SU-DHL-6 (cell line): Measurements from ENCODE around the gene ENOX2.

ENCODE experiments used
- CTCF ChIP-seq: fragments of 200-600 bp; sonication (generic); IDR thresholded peaks from one replicate; pipeline ENCODE4 v1.5.1; 2017; ENCODE audit warnings: antibody characterized with exemption, mild to moderate bottlenecking, low read length, moderate library complexity; ENCODE audit not compliant: insufficient read depth, poor library complexity, severe bottlenecking
- EZH2phosphoT487 ChIP-seq: fragments of 200-600 bp; sonication (generic), shearing (Covaris generic); conservative IDR thresholded peaks from 2 replicates; pipeline ENCODE4 v1.6.1; 2018; ENCODE audit warnings: mild to moderate bottlenecking, antibody characterized with exemption, low read length, moderate library complexity, mixed read lengths

GRCh38 chrX:130754353-130754752 is 148.7 kb downstream of the ENOX2 start:
- TF ChIP-seq CTCF (no peak), EZH2phosphoT487 (no peak)
